ENCODE results near the gene MBD3L3.

The MBD3L3 gene

GRCh38 chr19:7101498-7102253, 43.2 kb upstream of the MBD3L3 start:
- peak overlapping the region; percentile 4; the same call in 1 of the 2 replicates for H3K4me2 ChIP-seq (ENCODE audit: low read depth, low read length)
- TF ChIP-seq CTCF (IDR thresholded peaks at IDR 0.05; ENCODE audit: low read length) (no peak), EZH2phosphoT487 (IDR thresholded peaks at IDR 0.05; ENCODE audit: low read length) (no peak), EZH2 (optimal IDR thresholded peaks at IDR 0.05; ENCODE audit: low read depth, low read length) (no peak)
- H4K20me1 ChIP-seq (ENCODE audit: insufficient read depth, low read length), result no peaks in the 10 kb centered on the region
- no peaks in the 10 kb centered on the region for H3K9me3 ChIP-seq (replicated peaks; ENCODE audit: insufficient read depth, low read length)
- no peak overlapping the region for H3K9ac ChIP-seq (ENCODE audit: low read length)
- peaks cover 10% of the 10 kb centered on the region; the same call in 1 of the 2 replicates for H3K4me1 ChIP-seq (ENCODE audit: low read length)
- no peaks in the 10 kb centered on the region for H3K79me2 ChIP-seq (ENCODE audit: low read length)
- H3K9me2 ChIP-seq (replicated peaks; ENCODE audit: insufficient read depth, low read length), result no peaks in the 10 kb centered on the region
- no peaks in the 10 kb centered on the region for H3K36me3 ChIP-seq (replicated peaks; ENCODE audit: insufficient read depth, low read length)
- no peaks in the 10 kb centered on the region; the same call in 1 of the 2 replicates for H3K27me3 ChIP-seq (replicated peaks; ENCODE audit: insufficient read depth, low read length)
- 0 out of 2 replicates have a peak, but pooled peaks cover 13% of the 10 kb centered on the region for H3F3A ChIP-seq (ENCODE audit: insufficient read depth, low read length)
- H3K4me3 ChIP-seq (ENCODE audit: low read length), result no peak overlapping the region
- no peak overlapping the region for H3K27ac ChIP-seq (ENCODE audit: low read length)
- no peak for DNase-seq
- no peak overlapping the region for H2AFZ ChIP-seq (ENCODE audit: low read length)

GRCh38 chr19:7099597-7099921, 41.1 kb upstream of the MBD3L3 start:
- Histone ChIP-seq H3K4me3 (ENCODE audit: low read length) (peak overlapping the region; percentile 70), H3F3A (ENCODE audit: insufficient read depth, low read length) (0 out of 2 replicates have a peak, but pooled peaks cover 13% of the 10 kb centered on the region), H4K20me1 (ENCODE audit: insufficient read depth, low read length) (no peaks in the 10 kb centered on the region), H3K9me3 (replicated peaks; ENCODE audit: insufficient read depth, low read length) (no peaks in the 10 kb centered on the region), H3K9me2 (replicated peaks; ENCODE audit: insufficient read depth, low read length) (no peaks in the 10 kb centered on the region), H3K79me2 (ENCODE audit: low read length) (no peaks in the 10 kb centered on the region), H3K27me3 (replicated peaks; ENCODE audit: insufficient read depth, low read length) (no peaks in the 10 kb centered on the region), H3K9ac (ENCODE audit: low read length) (peak overlapping the region; percentile 77), H2AFZ (ENCODE audit: low read length) (peak overlapping the region; percentile 67), H3K4me1 (ENCODE audit: low read length) (peaks cover 10% of the 10 kb centered on the region; the same call in 1 of the 2 replicates), H3K27ac (ENCODE audit: low read length) (peak overlapping the region; percentile 74; the same call in 1 of the 2 replicates), H3K36me3 (replicated peaks; ENCODE audit: insufficient read depth, low read length) (no peaks in the 10 kb centered on the region), H3K4me2 (ENCODE audit: low read depth, low read length) (peak overlapping the region; percentile 61)
- no peak for DNase-seq
- TF ChIP-seq EZH2 (optimal IDR thresholded peaks at IDR 0.05; ENCODE audit: low read depth, low read length) (no peak), CTCF (IDR thresholded peaks at IDR 0.05; ENCODE audit: low read length) (no peak), EZH2phosphoT487 (IDR thresholded peaks at IDR 0.05; ENCODE audit: low read length) (no peak)

GRCh38 chr19:7098701-7099596, 40.5 kb upstream of the MBD3L3 start:
- Histone ChIP-seq H4K20me1 (ENCODE audit: insufficient read depth, low read length) (no peaks in the 10 kb centered on the region), H3K9me3 (replicated peaks; ENCODE audit: insufficient read depth, low read length) (no peaks in the 10 kb centered on the region), H3K27me3 (replicated peaks; ENCODE audit: insufficient read depth, low read length) (no peaks in the 10 kb centered on the region), H3K36me3 (replicated peaks; ENCODE audit: insufficient read depth, low read length) (no peaks in the 10 kb centered on the region), H3K9ac (ENCODE audit: low read length) (peak overlapping the region; percentile 77), H3F3A (ENCODE audit: insufficient read depth, low read length) (0 out of 2 replicates have a peak, but pooled peaks cover 13% of the 10 kb centered on the region), H3K4me1 (ENCODE audit: low read length) (peaks cover 10% of the 10 kb centered on the region; the same call in 1 of the 2 replicates), H3K4me3 (ENCODE audit: low read length) (peak overlapping the region; percentile 70), H3K4me2 (ENCODE audit: low read depth, low read length) (peak overlapping the region; percentile 61), H2AFZ (ENCODE audit: low read length) (peak overlapping the region; percentile 67), H3K9me2 (replicated peaks; ENCODE audit: insufficient read depth, low read length) (no peaks in the 10 kb centered on the region), H3K79me2 (ENCODE audit: low read length) (no peaks in the 10 kb centered on the region), H3K27ac (ENCODE audit: low read length) (peak overlapping the region; percentile 74)
- DNase-seq, result peak; percentile 95
- TF ChIP-seq EZH2phosphoT487 (IDR thresholded peaks at IDR 0.05; ENCODE audit: low read length) (no peak), CTCF (IDR thresholded peaks at IDR 0.05; ENCODE audit: low read length) (no peak), EZH2 (optimal IDR thresholded peaks at IDR 0.05; ENCODE audit: low read depth, low read length) (no peak)
